Activated CD4-positive, alpha-beta T cell treated with anti-CD3 and anti-CD28 coated beads for 48 hours (primary cell): Measurements from ENCODE around the gene MTG2.
A peak's percentile ranks its signal among the peaks of the same experiment; 100 is the strongest.

Source experiments
- DNase-seq: peaks from one replicate; pipeline ENCODE4 v3.0.0-alpha.2; 2020

Gene MTG2

DNA sequence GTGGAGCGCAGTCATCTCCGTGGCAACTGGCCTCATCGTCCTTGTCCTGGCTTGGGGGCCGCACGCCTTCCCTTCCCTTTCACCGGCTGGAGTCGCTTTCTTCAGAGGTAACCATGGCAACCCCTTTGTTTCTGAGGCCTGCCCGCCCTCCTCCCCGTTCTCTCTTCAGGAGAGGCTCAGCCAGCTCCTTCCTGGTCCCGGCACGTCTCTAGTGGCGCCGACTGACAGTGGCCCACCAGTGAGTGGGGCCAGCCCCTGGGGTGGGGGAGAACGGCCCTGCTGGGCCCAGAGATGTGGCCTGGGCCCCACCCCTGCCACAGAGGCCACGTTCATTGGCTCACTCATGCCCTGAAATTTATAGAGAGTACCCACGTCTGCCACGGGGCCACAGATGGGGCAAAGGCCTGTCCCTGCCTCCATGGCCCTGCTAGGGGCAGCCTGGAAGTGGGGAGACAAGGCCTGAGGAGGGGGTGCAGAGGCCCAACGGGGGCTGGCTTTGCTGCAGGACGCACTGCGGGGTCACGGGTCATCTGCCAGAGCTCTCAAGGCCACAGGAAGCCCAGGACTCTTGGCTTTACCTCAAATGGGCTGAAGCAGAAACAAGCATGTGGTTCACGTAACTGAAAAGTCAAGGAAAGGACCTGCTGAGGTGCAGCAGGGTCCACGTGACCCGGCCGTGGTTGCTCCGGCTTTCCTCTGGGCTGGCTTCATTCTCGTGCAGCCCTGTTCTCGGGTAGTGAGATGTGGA is 54.1 kb downstream of the MTG2 start:
- DNase-seq = no peak

DNA sequence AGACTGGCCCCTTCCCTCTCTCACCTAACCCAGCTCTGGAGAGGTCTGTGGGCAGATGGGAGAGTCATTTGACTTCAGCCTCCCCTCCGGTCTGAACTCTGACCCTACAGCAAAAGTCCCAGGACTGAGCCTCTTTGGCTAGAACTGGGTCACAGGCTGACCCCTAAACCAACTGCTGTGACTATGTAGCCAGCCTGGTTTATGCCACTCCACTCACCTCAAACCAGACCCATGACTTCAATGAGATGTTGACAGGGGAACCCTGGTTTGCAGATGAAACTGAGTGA is 54.6 kb downstream of the MTG2 start:
- no peak for DNase-seq

DNA sequence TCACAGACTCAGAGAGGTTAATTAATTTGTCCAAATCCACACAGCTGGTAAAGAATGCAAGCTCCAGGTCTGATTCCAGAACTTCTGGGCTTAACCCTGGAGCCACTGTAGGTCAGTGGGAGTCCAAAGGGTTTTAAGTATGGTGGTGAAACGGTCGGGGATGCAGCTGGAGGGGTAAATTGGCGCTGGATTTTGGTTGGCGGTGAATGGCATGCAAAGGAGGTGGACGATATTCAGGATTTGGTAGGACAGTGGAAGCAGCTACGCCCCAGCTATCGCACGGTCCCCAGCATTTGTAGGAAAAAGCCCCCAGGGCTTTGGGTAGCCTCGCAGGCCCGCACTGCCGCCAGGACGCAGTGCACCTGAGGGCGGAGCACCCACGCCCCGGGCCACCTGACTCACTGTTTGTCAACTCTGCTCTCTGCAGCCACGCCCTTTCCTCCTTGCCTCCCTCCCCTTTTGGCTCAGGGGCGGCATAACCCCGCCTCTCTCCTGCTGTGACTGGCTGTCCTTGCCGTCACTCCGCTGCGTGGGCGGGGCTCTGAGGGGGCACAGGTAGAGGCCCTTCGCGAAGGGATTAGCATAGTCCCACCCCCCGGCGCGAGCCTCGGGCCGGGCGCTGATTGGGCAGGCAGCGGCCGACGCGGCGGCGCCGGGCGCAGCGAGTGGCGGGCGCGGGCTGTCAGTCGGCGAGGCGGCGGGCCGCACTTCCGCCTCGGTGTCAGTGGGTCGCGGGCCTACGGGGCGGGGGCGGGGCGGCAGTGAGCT is 55.2 kb downstream of the MTG2 start, which contains the start of gene OSBPL2:
Gene OSBPL2, plus strand, starts transcription at position 721 of the 768 bp plus-strand sequence. CDS start 17,664 bp downstream, outside the sequence.
- peak; percentile 100 for DNase-seq

DNA sequence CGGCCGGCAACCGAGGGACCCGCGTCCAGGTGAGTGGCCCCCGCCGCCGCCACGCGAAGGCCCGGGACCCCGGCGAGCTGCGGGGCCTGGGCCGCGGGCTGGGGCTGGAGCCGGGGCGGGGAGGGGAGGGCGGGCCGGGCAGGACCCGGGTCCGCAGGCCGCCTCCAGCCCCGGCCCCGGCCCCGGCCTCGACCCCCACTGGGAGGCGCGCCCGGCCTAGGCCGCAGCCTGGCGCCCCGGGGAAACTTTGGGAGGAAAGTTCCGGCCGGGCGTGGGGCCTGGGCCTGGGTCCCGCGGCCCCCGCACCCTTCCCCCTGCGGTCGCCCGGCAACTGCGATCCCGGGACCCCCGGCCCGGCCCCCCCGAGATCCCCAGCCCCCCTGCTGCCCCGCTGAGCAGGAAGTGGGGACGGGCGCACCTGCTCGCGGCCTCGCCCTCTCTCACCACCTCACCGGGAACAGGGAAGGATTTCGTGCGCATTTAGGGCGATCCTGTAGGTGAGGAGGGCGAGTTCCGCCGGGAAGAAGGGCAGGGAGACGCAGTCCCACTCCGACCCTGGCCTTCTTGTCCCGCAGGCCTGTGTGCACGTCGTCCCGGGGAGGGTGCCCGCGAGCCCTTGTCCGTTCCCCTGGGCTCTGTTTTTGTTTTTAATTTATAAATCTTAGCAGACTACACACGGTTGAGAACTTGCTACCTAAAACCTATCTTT is 55.9 kb downstream of the MTG2 start:
- DNase-seq = no peak

- DNase-seq = no peak
Measured at GRCh38 chr20:62239278-62239879, 56.6 kb downstream of the MTG2 start.

DNA sequence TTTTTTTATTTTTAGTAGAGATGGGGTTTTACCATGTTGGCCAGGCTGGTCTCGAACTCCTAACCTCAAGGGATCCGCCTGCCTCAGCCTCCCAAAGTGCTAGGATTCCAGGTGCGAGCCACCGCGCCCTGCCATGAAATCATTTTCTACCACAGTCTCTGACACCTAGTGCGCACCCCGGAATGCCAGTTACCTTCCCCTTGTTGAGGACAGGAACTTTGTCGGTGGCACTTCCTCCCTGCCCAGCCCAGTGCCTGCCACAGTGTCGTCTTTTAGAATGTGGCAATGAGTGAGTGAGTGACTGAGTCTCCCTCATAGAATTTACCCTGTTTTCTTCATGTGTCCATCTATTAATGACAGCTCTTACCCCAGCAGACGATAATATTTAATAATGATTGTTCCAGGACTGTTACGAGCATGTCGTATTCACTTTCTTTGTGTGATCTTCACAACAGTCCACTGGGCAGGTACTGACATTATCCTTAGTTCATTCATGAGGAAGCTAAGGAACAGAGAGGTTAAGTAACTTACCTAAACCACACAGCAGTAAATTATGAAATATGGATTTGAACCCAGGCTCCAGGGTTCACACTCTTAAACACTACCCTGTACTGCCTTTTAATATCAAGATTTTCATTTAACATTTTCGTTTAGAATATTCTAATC is 57.3 kb downstream of the MTG2 start:
- DNase-seq = no peak

DNA sequence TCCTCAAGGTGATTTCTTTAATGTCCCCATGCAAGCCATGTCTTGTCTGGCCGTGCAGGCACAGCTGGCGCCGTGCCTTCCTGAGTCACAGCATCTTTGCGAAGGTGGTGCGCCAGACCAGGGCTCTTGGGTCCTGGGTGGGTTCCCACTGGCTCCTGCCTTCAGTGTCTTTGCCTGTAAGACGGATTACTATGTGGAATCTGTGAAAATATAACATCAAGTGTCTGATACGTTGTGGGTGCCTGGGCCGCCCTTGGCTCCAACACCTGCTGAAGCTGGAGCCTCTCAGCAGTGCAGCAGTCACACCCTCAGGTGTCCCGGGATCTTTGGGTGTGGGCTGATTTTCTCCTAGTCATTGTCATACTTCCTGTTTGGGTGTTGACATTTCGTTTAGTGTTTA is 58.7 kb downstream of the MTG2 start:
- DNase-seq = no peak

DNA sequence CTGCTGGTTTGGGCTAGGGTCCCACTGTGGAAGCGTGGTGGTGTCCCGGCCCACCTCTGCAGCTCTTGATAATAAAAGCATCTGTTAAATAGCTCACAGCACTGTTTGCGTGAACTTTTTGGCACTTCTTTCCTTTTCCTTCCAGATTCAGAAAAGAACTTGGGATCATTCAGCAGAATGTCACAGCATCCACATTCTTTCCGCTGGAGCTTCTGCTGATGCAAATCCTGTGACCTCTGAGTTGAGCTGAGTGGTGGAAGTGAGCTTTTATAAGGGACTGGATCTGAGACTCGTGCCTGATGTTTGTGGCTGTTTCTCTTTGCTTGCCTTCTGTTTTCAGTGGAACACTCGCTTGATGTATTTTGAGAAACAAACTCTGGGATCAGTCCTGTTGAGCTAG is 59.3 kb downstream of the MTG2 start:
- no peak for DNase-seq

GRCh38 chr20:62243106-62243505 is 60.3 kb downstream of the MTG2 start:
- DNase-seq = no peak

DNA sequence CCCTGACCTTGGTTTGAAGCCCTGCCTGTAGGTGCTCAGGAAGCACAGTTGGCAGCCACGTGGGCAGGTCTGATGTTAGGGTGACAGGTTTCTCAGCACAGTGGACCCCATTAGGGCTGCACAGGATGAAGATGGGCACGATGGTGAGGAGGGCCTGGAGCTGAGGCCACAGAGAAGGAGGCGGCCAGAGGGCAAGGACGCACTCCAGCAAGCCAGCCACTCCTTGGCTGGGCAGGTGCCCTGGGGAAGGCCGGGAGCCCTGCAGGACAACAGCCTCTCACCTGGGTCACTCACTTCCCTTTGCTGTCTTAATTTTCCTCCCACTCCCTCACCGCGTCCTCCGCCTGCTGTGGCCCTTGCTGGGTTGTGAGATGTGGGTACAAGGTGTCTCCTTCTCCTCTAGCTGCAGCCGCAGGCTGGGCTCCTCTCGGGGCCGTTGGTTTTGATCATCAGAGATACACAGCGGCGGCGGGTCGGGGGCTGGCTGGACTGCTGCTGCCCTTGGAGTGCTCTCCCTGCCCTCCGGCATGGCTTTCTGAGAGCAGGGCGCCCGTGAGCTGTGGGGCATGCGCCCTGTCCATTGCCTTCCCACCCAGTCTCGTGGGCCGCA is 61.2 kb downstream of the MTG2 start:
- DNase-seq = no peak

GRCh38 chr20:62244644-62245108 is 61.8 kb downstream of the MTG2 start:
- no peak for DNase-seq

GRCh38 chr20:62245911-62246280 is 63.1 kb downstream of the MTG2 start:
- no peak for DNase-seq

GRCh38 chr20:62246431-62246830 is 63.6 kb downstream of the MTG2 start:
- DNase-seq = no peak

DNA sequence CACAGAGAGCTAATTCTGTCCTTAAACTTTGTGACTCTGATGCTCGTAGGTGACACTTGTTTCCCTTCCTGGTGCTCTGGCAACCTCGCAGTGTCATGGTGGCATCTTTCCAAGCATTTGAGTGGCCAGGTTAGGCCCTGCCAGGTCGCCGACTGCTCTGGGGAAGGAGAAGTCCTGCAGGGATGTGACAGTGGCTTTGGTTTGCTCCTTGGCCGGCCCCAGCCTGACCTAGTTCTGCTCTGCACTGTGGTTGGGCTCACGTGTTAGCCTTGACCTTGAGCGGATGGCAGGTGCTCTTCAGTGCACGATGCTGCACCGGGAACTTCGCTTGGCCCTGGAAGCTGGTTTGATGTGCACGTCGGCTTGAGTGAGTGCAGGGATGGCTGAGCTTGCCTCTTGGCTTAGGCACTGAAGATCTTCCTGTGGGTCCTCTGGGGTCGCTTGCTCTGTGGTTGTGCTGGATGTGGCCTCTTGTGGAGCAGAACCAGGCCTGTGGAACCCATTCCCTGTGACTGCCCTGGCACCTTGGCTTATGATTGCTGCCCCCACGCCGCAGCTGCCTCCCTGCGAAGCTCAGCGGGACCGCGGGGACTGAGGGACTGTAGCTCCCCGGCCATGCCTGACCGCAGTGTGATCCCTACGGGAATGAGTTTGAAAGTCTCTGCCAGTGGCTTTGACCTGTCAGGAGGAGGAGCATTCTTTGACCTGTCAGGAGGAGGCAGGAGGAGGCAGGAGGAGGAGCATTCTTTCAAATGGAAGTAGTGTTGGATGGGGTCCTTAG is 64.2 kb downstream of the MTG2 start:
- no peak for DNase-seq

- DNase-seq = no peak
Measured at GRCh38 chr20:62248890-62249560, 66.2 kb downstream of the MTG2 start.

DNA sequence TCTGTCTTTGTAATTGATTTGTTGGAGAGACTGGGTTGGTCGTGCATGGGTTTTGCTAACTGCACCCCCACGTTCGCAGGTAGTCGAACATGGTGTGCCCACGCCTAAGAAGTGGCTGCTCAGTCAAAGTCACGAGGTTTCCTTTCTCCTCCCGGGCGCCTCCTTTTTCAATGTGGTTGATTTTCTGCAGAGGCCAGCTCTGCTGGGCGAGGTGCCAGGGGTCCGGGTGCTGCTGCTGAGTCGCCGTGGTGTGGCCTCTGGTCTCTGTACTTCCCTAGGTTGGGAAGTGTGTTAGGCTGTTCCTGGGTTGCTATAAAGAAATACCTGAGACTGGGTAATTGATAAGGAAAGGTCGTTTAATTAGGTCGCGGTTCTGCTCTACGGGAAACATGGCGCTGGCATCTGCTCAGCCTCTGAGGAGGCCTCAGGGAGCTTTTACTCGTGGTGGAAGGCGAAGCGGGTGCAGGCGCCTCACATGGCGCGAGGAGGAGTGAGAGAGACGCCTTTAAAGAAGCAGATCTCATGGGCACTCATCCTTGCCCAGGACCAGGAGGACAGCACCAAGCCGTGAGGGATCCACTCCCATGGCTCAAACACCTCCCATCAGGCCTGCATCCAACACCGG is 69.6 kb downstream of the MTG2 start:
- no peak for DNase-seq
